Stomach (tissue), 9 donors: Measurements from ENCODE around the gene SLC35F2. TPM values are rescaled to one million over a fixed set of nuclear protein-coding genes. Genes with fewer than 3 reads are reported as not detected.
A peak's percentile ranks its signal among the peaks of the same experiment; 100 is the strongest.

Experiments used
- DNase-seq, 2 donors: peaks; one replicate each; pipeline versions ENCODE4 v3.0.0 to v3.0.0-alpha.2; 2013 to 2019
- H3K27ac ChIP-seq, 5 donors: fragments of 200-600 bp in 4 of 5; sonication (generic) in 4 of 5; one replicate each; pipeline ENCODE4 v1.5.1; 2013 to 2019; ENCODE audit warnings: mild to moderate bottlenecking in 1 of 5, moderate library complexity in 1 of 5
- H3K27me3 ChIP-seq, 3 donors: fragments of 200-600 bp; sonication (generic); one replicate each; pipeline ENCODE4 v1.5.1; 2017 to 2019; ENCODE audit warnings: mixed run types in 1 of 3
- H3K36me3 ChIP-seq, 4 donors: fragments of 200-600 bp; sonication (generic); 1 replicate in 3 of 4; 2 replicates in 1 of 4; pipeline ENCODE4 v1.5.1; 2016 to 2019
- H3K4me1 ChIP-seq, 4 donors: fragments of 200-600 bp; sonication (generic); one replicate each; pipeline ENCODE4 v1.5.1; 2016 to 2019
- H3K4me3 ChIP-seq, 4 donors: fragments of 200-600 bp; sonication (generic) in 3 of 4; one replicate each; pipeline ENCODE4 v1.5.1; 2016 to 2019; ENCODE audit warnings: mild to moderate bottlenecking in 1 of 4
- H3K9me3 ChIP-seq, 4 donors: fragments of 200-600 bp; sonication (generic); one replicate each; pipeline ENCODE4 v1.5.1; 2016 to 2019
- CTCF ChIP-seq, 7 experiments: fragments of 450-650 bp in 4 of 7; fragments of 200-600 bp in 3 of 7; sonication (generic) in 3 of 7; IDR thresholded peaks; one replicate each; pipeline ENCODE4 v1.5.1; 2016 to 2019; ENCODE audit warnings: antibody characterized with exemption in 7 of 7, control low read depth in 2 of 7, mild to moderate bottlenecking in 1 of 7
- EP300 ChIP-seq: sonication (generic); formaldehyde crosslinking; IDR thresholded peaks from one replicate; pipeline ENCODE4 v1.6.1; 2017; ENCODE audit warnings: antibody characterized with exemption
- POLR2A ChIP-seq, 4 donors: fragments of 450-650 bp; IDR thresholded peaks; one replicate each; pipeline ENCODE4 v1.6.1; 2016; ENCODE audit warnings: antibody characterized with exemption in 4 of 4, control low read depth in 2 of 4, mild to moderate bottlenecking in 1 of 4, moderate library complexity in 1 of 4
- POLR2AphosphoS5 ChIP-seq, 3 donors: sonication (generic); formaldehyde crosslinking; IDR thresholded peaks; one replicate each; pipeline ENCODE4 v1.6.1; 2016; ENCODE audit warnings: antibody characterized with exemption in 3 of 3
- WGBS, 5 donors: extraction: QIAGEN DNeasy Blood & Tissue Kit in 3 of 5; methylation state at CpG; one replicate each; pipeline versions ENCODE4 v1.1.5 to v1.1.7; 2013 to 2018; 5-methylcytosine and 5-hydroxymethylcytosine counted together
- intact Hi-C: fragments of 100-400 bp; cut with DNase I; formaldehyde crosslinking; loops from one replicate; pipeline ENCODE4 v1.15.1; 2023; ENCODE audit warnings: low total_unique reads
- polyA plus RNA-seq, 3 donors: library from polyadenylated mRNA; stranded (reverse); fragments of 200-250 nt; gene quantifications; one replicate each; pipeline ENCODE4 v1.2.3, GENCODE V29; 2013
- total RNA-seq, 5 donors: library from RNA; depleted of rRNA; stranded (reverse); fragments of >200 nt; gene quantifications; one replicate each; pipeline versions ENCODE4 v1.1.0 to v1.2.3, GENCODE V29; 2014 to 2016
- donor health status: healthy with polysubstance abuse.
- donor health status: Bipolar disorder and iron deficiency.
- donor health status: healthy.

The SLC35F2 gene
- total and polyA plus RNA-seq, 8 donors: 1.8 to 21.2 (median 7.6) TPM

DNA sequence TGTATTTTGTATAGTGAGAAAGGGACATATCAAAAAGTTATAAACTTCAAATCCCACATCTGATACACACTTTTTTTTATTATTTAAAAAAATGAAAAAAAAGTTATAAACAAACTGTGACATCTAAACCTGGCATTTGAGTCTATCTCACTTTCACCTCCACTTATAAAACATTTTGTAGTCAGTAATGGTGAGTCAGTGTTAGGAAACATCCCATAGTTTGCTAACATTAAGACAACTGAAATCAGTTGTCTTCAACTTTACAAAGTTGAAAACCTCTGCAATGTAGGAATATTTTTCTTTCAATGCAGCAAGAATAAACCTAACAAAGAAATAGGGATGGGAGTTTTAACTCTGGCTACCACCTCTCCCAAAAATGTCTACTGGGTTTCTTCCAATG is 47.7 kb downstream of the SLC35F2 start:
- no peak for DNase-seq
- Histone ChIP-seq H3K27me3 (no peaks in the 10 kb centered on the region), H3K4me3 (no peak overlapping the region), H3K27ac (no peak overlapping the region), H3K4me1 (no peaks in the 10 kb centered on the region), H3K9me3 (no peaks in the 10 kb centered on the region), H3K36me3 (peaks cover 0 to 27% (median 14%) of the 10 kb centered on the region in 4 donors)
- intact Hi-C loops: no loop called here
- TF ChIP-seq POLR2AphosphoS5 (IDR thresholded peaks at IDR 0.05) (no peak), CTCF (IDR thresholded peaks at IDR 0.05) (no peak), POLR2A (IDR thresholded peaks at IDR 0.05) (no peak), EP300 (no peak)

- no peak for TF ChIP-seq CTCF (IDR thresholded peaks at IDR 0.05)
- TF ChIP-seq POLR2AphosphoS5 (IDR thresholded peaks at IDR 0.05): no peak
- TF ChIP-seq EP300: no peak
- no peak for TF ChIP-seq POLR2A (IDR thresholded peaks at IDR 0.05)
- H3K36me3 ChIP-seq: peaks cover 4 to 32% (median 23%) of the 10 kb centered on the region in 4 donors
- H3K27ac ChIP-seq: no peak overlapping the region
- H3K9me3 ChIP-seq: no peaks in the 10 kb centered on the region
- peak in 1 of 2 donors; percentile 25 for DNase-seq
- no peaks in the 10 kb centered on the region for H3K4me1 ChIP-seq
- no peaks in the 10 kb centered on the region for H3K27me3 ChIP-seq
- WGBS, 5 donors: 67 to 79% (median 70%) methylated on average over 4 of the region's 4 CpGs
- H3K4me3 ChIP-seq: no peak overlapping the region
- intact Hi-C loops: no loop called here
Observed at GRCh38 chr11:107808521-107808920, 50.1 kb downstream of the SLC35F2 start.

DNA sequence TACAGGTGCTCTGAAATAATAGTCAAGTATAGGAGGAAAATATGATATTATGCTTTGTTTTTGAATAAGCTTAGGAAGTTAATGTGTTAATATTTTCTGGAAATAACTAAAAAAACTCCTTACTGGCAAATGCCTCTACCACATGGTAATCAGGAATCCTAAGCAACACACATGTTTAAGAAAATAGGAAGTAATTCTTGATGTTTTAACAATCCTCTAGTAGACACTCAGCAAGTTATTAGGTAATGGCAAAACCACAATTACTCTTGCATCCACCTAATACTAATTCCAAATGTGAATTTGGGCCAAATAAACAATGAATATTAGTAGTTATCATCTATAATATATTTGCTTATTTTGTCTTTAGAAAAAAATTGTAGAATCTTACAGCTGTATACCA is 53.6 kb downstream of the SLC35F2 start:
- H3K4me3 ChIP-seq: no peak overlapping the region
- no peaks in the 10 kb centered on the region for H3K27me3 ChIP-seq
- H3K27ac ChIP-seq: no peak overlapping the region
- TF ChIP-seq EP300 (no peak), CTCF (IDR thresholded peaks at IDR 0.05) (no peak), POLR2A (IDR thresholded peaks at IDR 0.05) (no peak), POLR2AphosphoS5 (IDR thresholded peaks at IDR 0.05) (no peak)
- intact Hi-C loops: no loop called here
- peaks cover 4 to 37% (median 26%) of the 10 kb centered on the region in 4 donors for H3K36me3 ChIP-seq
- H3K9me3 ChIP-seq: no peaks in the 10 kb centered on the region
- DNase-seq: no peak
- H3K4me1 ChIP-seq: no peaks in the 10 kb centered on the region

GRCh38 chr11:107804211-107804610 is 54.4 kb downstream of the SLC35F2 start:
- TF ChIP-seq POLR2A (IDR thresholded peaks at IDR 0.05): no peak
- no peak for TF ChIP-seq CTCF (IDR thresholded peaks at IDR 0.05)
- no peak for TF ChIP-seq EP300
- no peak for TF ChIP-seq POLR2AphosphoS5 (IDR thresholded peaks at IDR 0.05)
- Histone ChIP-seq H3K36me3 (peaks cover 4 to 32% (median 24%) of the 10 kb centered on the region in 4 donors), H3K27me3 (no peaks in the 10 kb centered on the region), H3K4me1 (no peaks in the 10 kb centered on the region), H3K4me3 (no peak overlapping the region), H3K9me3 (no peaks in the 10 kb centered on the region), H3K27ac (no peak overlapping the region)
- 89 to 95% (median 93%) methylated on average over 1 of the region's 1 CpG for WGBS, 5 donors
- no peak for DNase-seq
- intact Hi-C loops: no loop called here
